Natural killer cell (primary cell): Measurements from ENCODE around the gene MEIS2. TPM values are rescaled to one million over a fixed set of nuclear protein-coding genes. Genes with fewer than 3 reads are reported as not detected.

ENCODE experiments used
- ATAC-seq, 3 donors: fragments of 150-1000 bp in 2 of 3; fragments of 200-7000 bp in 1 of 3; cut with Tn5 transposase; 1 replicate in 1 of 3; 2 replicates in 2 of 3; pipeline ENCODE4 v1.10.0; 2021; ENCODE audit warnings: mild to moderate bottlenecking in 2 of 3, moderate library complexity in 2 of 3
- DNase-seq, 2 donors: peaks; one replicate each; pipeline versions ENCODE4 v3.0.0 to v3.0.0-alpha.2; 2013 to 2021; ENCODE audit warnings: mixed read lengths in 1 of 2
- H3K27ac ChIP-seq: one replicate; pipeline ENCODE4 v1.5.1; 2013; ENCODE audit warnings: mild to moderate bottlenecking, low read length
- H3K27me3 ChIP-seq: one replicate; pipeline ENCODE4 v1.6.1; 2013; ENCODE audit warnings: low read length; ENCODE audit not compliant: control insufficient read depth, insufficient read depth
- H3K36me3 ChIP-seq: one replicate; pipeline ENCODE4 v1.6.1; 2013; ENCODE audit warnings: low read length; ENCODE audit not compliant: control insufficient read depth, insufficient read depth
- H3K4me1 ChIP-seq: one replicate; pipeline ENCODE4 v1.6.1; 2013; ENCODE audit warnings: low read length; ENCODE audit not compliant: control insufficient read depth, insufficient read depth
- H3K4me3 ChIP-seq: one replicate; pipeline ENCODE4 v1.5.1; 2013; ENCODE audit warnings: low read length
- H3K9me3 ChIP-seq: one replicate; pipeline ENCODE4 v1.6.1; 2013; ENCODE audit warnings: low read length; ENCODE audit not compliant: control insufficient read depth, insufficient read depth
- H3K27ac Mint-ChIP-seq, 2 donors: one replicate each; pipeline ENCODE4 v1.8.0; 2022; ENCODE audit warnings: mild to moderate bottlenecking in 2 of 2, mixed read lengths in 2 of 2, moderate library complexity in 1 of 2
- H3K27me3 Mint-ChIP-seq, 2 donors: one replicate each; pipeline ENCODE4 v1.8.0; 2022; ENCODE audit warnings: low read depth in 2 of 2, mixed read lengths in 2 of 2
- H3K36me3 Mint-ChIP-seq: one replicate; pipeline ENCODE4 v1.8.0; 2022; ENCODE audit warnings: mixed read lengths
- H3K4me1 Mint-ChIP-seq, 2 donors: one replicate each; pipeline ENCODE4 v1.8.0; 2022; ENCODE audit warnings: mixed read lengths in 2 of 2
- H3K4me3 Mint-ChIP-seq: one replicate; pipeline ENCODE4 v1.8.0; 2022; ENCODE audit warnings: mild to moderate bottlenecking, moderate library complexity, mixed read lengths
- H3K9me3 Mint-ChIP-seq, 2 donors: one replicate each; pipeline ENCODE4 v1.8.0; 2022; ENCODE audit warnings: mixed read lengths in 2 of 2
- CTCF ChIP-seq: fragments of 200-600 bp; IDR thresholded peaks from one replicate; pipeline ENCODE4 v1.8.0; 2022; ENCODE audit warnings: antibody characterized with exemption
- WGBS: methylation state at CpG from one replicate; pipeline ENCODE4 v1.1.7; 2013; ENCODE audit warnings: missing lambda C conversion rate; ENCODE audit not compliant: insufficient coverage; 5-methylcytosine and 5-hydroxymethylcytosine counted together
- intact Hi-C: fragments of 100-400 bp; cut with micrococcal nuclease; formaldehyde crosslinking; loops from one replicate; pipeline ENCODE4 v1.14.2; 2022
- total RNA-seq, 4 donors: library from RNA; stranded (reverse); fragments of 120-200 nt in 1 of 4; gene quantifications; one replicate each; pipeline versions ENCODE4 v1.2.3 to v1.2.4, GENCODE V29; 2013 to 2022

MEIS2 gene
- total RNA-seq, 3 donors from 2014 or later (not counting 1 experiment from before 2014, with no cell fraction given), result 0.35 TPM; not detected in 2

- Mint-ChIP-seq H3K27ac (no peak overlapping the region), H3K36me3 (no peaks in the 10 kb centered on the region), H3K9me3 (peaks cover 7 to 9% of the 10 kb centered on the region in 2 donors), H3K4me3 (no peak overlapping the region), H3K27me3 (no peaks in the 10 kb centered on the region), H3K4me1 (no peaks in the 10 kb centered on the region)
- intact Hi-C loops, result no loop called here
- Histone ChIP-seq H3K27me3 (no peaks in the 10 kb centered on the region), H3K9me3 (no peaks in the 10 kb centered on the region), H3K36me3 (no peaks in the 10 kb centered on the region), H3K4me3 (no peak overlapping the region), H3K27ac (no peak overlapping the region), H3K4me1 (no peaks in the 10 kb centered on the region)
- DNase-seq (no peak), ATAC-seq (no peak)
- TF ChIP-seq CTCF, result no peak
- WGBS, result 80% methylated on average over 2 of the region's 3 CpGs
These were observed 85.8 kb downstream of the MEIS2 start for GRCh38 chr15:37014566-37014965.

GRCh38 chr15:37014137-37014536 is 86.2 kb downstream of the MEIS2 start:
- Histone ChIP-seq H3K9me3 (no peaks in the 10 kb centered on the region), H3K4me3 (no peak overlapping the region), H3K27me3 (no peaks in the 10 kb centered on the region), H3K4me1 (no peaks in the 10 kb centered on the region), H3K27ac (no peak overlapping the region), H3K36me3 (no peaks in the 10 kb centered on the region)
- no peak for TF ChIP-seq CTCF
- Mint-ChIP-seq H3K27ac (no peak overlapping the region), H3K9me3 (peaks cover 6 to 7% of the 10 kb centered on the region in 2 donors), H3K4me3 (no peak overlapping the region), H3K36me3 (no peaks in the 10 kb centered on the region), H3K27me3 (no peaks in the 10 kb centered on the region), H3K4me1 (no peaks in the 10 kb centered on the region)
- DNase-seq (no peak), ATAC-seq (no peak)
- WGBS, result 71% methylated on average over 1 of the region's 2 CpGs
- intact Hi-C loops, result no loop called here

GRCh38 chr15:37010595-37010994 is 89.8 kb downstream of the MEIS2 start:
- no peak for ATAC-seq
- no peaks in the 10 kb centered on the region for H3K9me3 ChIP-seq
- no peaks in the 10 kb centered on the region for H3K4me1 ChIP-seq
- TF ChIP-seq CTCF, result no peak
- Mint-ChIP-seq H3K4me1 (no peaks in the 10 kb centered on the region), H3K27ac (no peak overlapping the region), H3K4me3 (no peak overlapping the region), H3K9me3 (peaks cover 7 to 10% of the 10 kb centered on the region in 2 donors), H3K36me3 (no peaks in the 10 kb centered on the region), H3K27me3 (no peaks in the 10 kb centered on the region)
- DNase-seq, result no peak
- H3K27me3 ChIP-seq, result no peaks in the 10 kb centered on the region
- no peaks in the 10 kb centered on the region for H3K36me3 ChIP-seq
- WGBS, result 92% methylated on average over 6 of the region's 7 CpGs
- no peak overlapping the region for H3K4me3 ChIP-seq
- intact Hi-C loops, result no loop called here
- H3K27ac ChIP-seq, result no peak overlapping the region

GRCh38 chr15:37009288-37009687 is 91.1 kb downstream of the MEIS2 start:
- no CpG with 5 or more reads among the region's 1 CpG for WGBS
- TF ChIP-seq CTCF, result no peak
- intact Hi-C loops, result no loop called here
- Histone ChIP-seq H3K9me3 (no peaks in the 10 kb centered on the region), H3K27me3 (no peaks in the 10 kb centered on the region), H3K4me1 (no peaks in the 10 kb centered on the region), H3K27ac (no peak overlapping the region), H3K36me3 (no peaks in the 10 kb centered on the region), H3K4me3 (no peak overlapping the region)
- H3K4me1 Mint-ChIP-seq, result no peaks in the 10 kb centered on the region
- H3K27me3 Mint-ChIP-seq, result no peaks in the 10 kb centered on the region
- peaks cover 9 to 10% of the 10 kb centered on the region in 2 donors for H3K9me3 Mint-ChIP-seq
- no peak for DNase-seq
- ATAC-seq, result no peak
- H3K36me3 Mint-ChIP-seq, result no peaks in the 10 kb centered on the region
- H3K4me3 Mint-ChIP-seq, result no peak overlapping the region
- no peak overlapping the region for H3K27ac Mint-ChIP-seq
